Subcutaneous adipose tissue (tissue), 4 donors: ENCODE results near the gene CALHM1. TPM values are rescaled to one million over a fixed set of nuclear protein-coding genes. Genes with fewer than 3 reads are reported as not detected.

Experiments
- total RNA-seq, 4 donors: library from RNA; depleted of rRNA; stranded (reverse); fragments of >200 nt; gene quantifications; one replicate each; pipeline ENCODE4 v1.1.0, GENCODE V29; 2016
- TF ChIP-seq, protein P1 (sequence below): fragments of 450-650 bp; IDR thresholded peaks from one replicate; pipeline ENCODE4 v1.5.1; 2016; ENCODE audit warnings: low read depth, mild to moderate bottlenecking, control low read depth, antibody characterized with exemption, moderate library complexity

The CALHM1 gene
- total RNA-seq, 4 donors from 2014 or later, result not detected

DNA sequence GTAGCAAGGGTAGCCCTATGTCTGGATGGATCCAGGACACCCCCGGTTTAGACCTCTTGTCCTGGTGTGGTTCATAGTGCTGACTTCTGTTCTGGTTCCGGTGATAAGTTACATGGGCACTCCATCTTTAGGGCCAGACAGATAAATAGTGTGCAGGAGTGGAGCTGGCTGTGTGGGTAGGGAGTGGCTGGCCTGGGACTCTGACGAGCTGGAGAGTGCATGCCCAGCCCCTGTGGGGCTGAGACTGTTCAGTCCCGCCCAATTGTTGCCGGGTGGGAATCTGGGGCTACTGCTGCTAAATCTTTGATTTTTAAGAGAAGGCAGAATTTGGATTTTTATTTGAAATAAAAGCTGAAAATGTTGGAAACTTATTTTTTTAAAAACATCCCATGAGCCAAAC lies 35.0 kb downstream of the CALHM1 start:
- TF ChIP-seq, protein P1, sequence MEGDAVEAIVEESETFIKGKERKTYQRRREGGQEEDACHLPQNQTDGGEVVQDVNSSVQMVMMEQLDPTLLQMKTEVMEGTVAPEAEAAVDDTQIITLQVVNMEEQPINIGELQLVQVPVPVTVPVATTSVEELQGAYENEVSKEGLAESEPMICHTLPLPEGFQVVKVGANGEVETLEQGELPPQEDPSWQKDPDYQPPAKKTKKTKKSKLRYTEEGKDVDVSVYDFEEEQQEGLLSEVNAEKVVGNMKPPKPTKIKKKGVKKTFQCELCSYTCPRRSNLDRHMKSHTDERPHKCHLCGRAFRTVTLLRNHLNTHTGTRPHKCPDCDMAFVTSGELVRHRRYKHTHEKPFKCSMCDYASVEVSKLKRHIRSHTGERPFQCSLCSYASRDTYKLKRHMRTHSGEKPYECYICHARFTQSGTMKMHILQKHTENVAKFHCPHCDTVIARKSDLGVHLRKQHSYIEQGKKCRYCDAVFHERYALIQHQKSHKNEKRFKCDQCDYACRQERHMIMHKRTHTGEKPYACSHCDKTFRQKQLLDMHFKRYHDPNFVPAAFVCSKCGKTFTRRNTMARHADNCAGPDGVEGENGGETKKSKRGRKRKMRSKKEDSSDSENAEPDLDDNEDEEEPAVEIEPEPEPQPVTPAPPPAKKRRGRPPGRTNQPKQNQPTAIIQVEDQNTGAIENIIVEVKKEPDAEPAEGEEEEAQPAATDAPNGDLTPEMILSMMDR, result no peak

DNA sequence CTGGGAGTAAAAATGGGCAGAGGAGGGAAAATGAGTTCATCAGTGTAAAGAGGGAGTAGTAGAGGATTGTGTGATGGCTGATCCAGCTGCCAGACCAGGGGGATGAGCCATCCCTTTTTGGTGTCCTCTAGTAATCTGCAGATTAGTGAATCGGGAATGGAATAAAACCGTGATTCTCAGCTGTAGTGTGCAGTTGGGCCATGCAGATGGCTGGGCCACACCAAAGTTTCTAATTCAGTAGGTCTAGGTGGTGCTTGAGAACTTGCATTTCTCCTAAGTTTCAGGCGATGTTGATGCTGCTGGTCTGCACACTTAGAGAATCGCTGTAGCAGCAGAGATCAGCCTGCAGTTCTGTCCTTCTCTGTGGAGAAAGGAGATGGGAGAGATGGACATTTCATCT lies 39.6 kb downstream of the CALHM1 start:
- TF ChIP-seq, protein P1, result no peak

DNA sequence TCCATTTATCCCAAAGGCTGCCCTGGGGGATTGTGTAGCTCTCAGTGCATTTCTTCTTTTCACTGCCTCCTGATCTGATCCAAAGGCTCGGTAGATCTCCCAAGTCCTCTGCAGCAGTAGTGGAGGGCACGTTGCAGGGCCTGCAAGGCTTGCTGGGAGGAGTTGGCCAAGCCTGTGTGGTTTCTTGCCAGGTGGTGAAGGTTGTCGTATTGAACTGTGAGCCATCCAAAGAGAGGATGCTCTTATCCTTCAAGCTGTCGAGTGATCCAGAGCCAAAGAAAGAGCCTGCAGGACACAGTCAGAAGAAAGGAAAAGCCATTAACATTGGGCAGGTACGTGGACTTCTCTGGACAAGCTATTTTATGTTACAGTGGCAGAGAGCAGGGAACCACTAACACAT lies 41.1 kb downstream of the CALHM1 start:
- TF ChIP-seq, protein P1, result no peak

DNA sequence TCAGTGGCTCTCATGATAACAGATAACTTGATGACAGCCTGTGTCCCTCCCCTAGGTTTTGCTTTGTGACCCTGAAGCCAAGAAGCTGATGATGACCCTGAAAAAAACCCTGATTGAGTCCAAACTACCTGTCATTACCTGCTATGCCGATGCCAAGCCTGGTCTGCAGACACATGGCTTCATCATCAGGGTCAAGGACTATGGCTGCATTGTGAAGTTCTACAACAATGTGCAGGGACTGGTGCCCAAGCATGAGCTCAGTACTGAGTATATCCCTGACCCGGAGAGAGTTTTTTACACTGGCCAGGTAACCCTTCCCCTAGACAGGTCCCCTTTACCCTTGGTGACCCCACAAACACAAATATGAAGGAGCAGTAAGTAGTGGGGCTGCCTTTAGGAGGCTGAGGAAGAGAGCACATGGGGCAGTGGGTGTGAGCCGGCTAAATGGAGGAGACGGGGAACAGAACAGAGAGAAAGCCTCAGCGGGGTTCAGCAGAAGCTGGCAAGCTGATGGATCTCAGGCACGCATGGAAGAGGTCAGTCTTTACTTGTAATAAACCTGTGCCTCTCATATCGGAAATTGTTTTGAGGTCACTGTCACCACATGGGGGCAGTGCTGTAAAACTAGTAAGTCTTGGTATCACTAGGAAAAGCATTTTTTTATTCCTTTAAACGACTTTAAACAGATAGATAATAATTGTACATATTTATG lies 42.1 kb downstream of the CALHM1 start:
- TF ChIP-seq, protein P1, result no peak

DNA sequence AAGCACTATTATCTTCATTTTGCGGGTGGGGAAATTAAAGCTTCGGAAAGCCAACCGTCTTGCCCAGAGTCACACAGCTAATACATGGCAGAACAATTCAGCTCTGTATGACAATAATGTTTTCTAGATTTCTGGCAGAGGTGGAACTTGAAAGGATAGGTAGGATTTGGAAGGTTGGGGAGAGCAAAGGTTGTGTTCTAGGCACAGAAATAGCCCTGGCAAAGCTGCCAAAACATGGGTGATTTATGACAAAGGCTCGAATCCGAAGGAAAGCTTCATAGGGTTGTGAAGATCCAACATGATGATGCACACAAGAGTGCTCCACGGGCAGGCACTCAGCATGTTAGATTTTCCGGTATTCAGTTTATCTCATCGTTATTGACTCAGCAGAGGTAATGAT lies 43.1 kb downstream of the CALHM1 start:
- TF ChIP-seq, protein P1, result no peak

DNA sequence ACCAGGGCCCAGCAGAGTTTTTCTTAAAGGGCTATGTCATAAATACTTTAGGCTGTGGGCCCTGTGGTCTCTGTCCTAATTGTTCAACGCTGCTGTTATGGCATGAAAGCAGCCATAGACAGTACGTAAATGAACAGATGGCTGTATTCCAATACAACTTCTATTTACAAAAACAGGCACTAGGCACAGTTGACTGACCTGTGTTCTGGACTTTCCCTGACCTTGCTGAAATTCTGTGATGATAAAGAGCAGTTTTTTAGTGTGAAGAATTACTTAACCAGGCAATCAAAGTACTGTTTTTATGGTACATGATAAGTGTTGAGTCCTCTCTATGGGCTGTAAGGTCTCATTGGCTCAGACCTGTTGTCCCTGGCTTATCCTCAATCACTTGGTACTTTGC lies 45.1 kb downstream of the CALHM1 start:
- TF ChIP-seq, protein P1, result no peak

Other genes starting within 250 kb of the CALHM1 start
- gene RPEL1, start 213.0 kb downstream of the CALHM1 start, total RNA-seq, result not detected
- gene INA, start 181.8 kb downstream of the CALHM1 start, total RNA-seq, result not detected
- gene PCGF6, start 107.8 kb downstream of the CALHM1 start, total RNA-seq, result 10 to 100 TPM; 10.7 to 19.0 (median 15.8) TPM
- 1 to 10 TPM; 3.8 to 7.3 (median 4.0) TPM for gene TAF5, start 90.9 kb downstream of the CALHM1 start, total RNA-seq
- gene ATP5MK, start 62.4 kb downstream of the CALHM1 start, total RNA-seq, result 100 to 1,000 TPM; 305 to 771 (median 382) TPM
- 10 to 100 TPM; 12.2 to 15.2 (median 13.7) TPM for gene PDCD11, start 62.3 kb downstream of the CALHM1 start, total RNA-seq
- gene CALHM2, start 6.5 kb downstream of the CALHM1 start, total RNA-seq, result 100 to 1,000 TPM in 2 of 4 donors, 10 to 100 TPM in 2; 44.0 to 111 (median 77.1) TPM
- gene CALHM3, start 20.3 kb upstream of the CALHM1 start, total RNA-seq, result not detected
- gene NEURL1, start 34.8 kb upstream of the CALHM1 start, total RNA-seq, result not detected